ENCODE results near the gene PARN. TPM values are rescaled to one million over a fixed set of nuclear protein-coding genes. Genes with fewer than 3 reads are reported as not detected.

PARN gene
- total and polyA plus RNA-seq, 2 experiments from 2014 or later: 35.0 to 35.4 TPM

GRCh38 chr16:14501331-14502255 is 128.5 kb downstream of the PARN start:
- in situ Hi-C loops (cut with MboI): no loop called here
- Histone ChIP-seq H3F3A (ENCODE audit: insufficient read depth) (peaks cover 41% of the 10 kb centered on the region), H3K4me3 (peak overlapping the region; percentile 22), H3K27ac (peak overlapping the region; percentile 85), H3K27me3 (replicated peaks; ENCODE audit: insufficient read depth) (no peaks in the 10 kb centered on the region), H3K9ac (peak overlapping the region; percentile 57), H4K20me1 (ENCODE audit: insufficient read depth) (no peaks in the 10 kb centered on the region), H3K4me2 (ENCODE audit: unreplicated experiment) (peak overlapping the region; percentile 59), H3K9me3 (ENCODE audit: low read depth) (no peaks in the 10 kb centered on the region), H3K9me2 (ENCODE audit: insufficient read depth) (no peaks in the 10 kb centered on the region), H3K4me1 (ENCODE audit: insufficient read depth) (peaks cover 48% of the 10 kb centered on the region), H3K79me2 (ENCODE audit: insufficient read depth) (peaks cover 15% of the 10 kb centered on the region; the same call in 1 of the 2 replicates), H2AFZ (no peak overlapping the region), H3K36me3 (ENCODE audit: low read depth) (no peaks in the 10 kb centered on the region)
- peak; percentile 96 for DNase-seq
- no peak for TF ChIP-seq EZH2 (IDR thresholded peaks at IDR 0.05; ENCODE audit: insufficient read depth, poor library complexity, severe bottlenecking)
- no peak for TF ChIP-seq EZH2phosphoT487 (IDR thresholded peaks at IDR 0.05; ENCODE audit: insufficient read depth, low read depth)
- WGBS, 2 experiments (ENCODE audit: low coverage in 1 of 2, low lambda C conversion rate in 2 of 2, missing lambda C conversion rate in 2 of 2): 2% methylated on average over 9 of the region's 9 CpGs

- in situ Hi-C loops (cut with MboI): no loop called here
- Histone ChIP-seq H3K9ac (peak overlapping the region; percentile 23; the same call in 1 of the 2 replicates), H4K20me1 (ENCODE audit: insufficient read depth) (no peaks in the 10 kb centered on the region), H3K4me3 (no peak overlapping the region), H3K27ac (peak overlapping the region; percentile 85), H3K9me3 (ENCODE audit: low read depth) (no peaks in the 10 kb centered on the region), H3K9me2 (ENCODE audit: insufficient read depth) (no peaks in the 10 kb centered on the region), H3K4me1 (ENCODE audit: insufficient read depth) (peaks cover 41% of the 10 kb centered on the region), H3F3A (ENCODE audit: insufficient read depth) (peaks cover 34% of the 10 kb centered on the region), H2AFZ (no peak overlapping the region), H3K36me3 (ENCODE audit: low read depth) (no peaks in the 10 kb centered on the region), H3K79me2 (ENCODE audit: insufficient read depth) (peaks cover 15% of the 10 kb centered on the region; the same call in 1 of the 2 replicates), H3K27me3 (replicated peaks; ENCODE audit: insufficient read depth) (no peaks in the 10 kb centered on the region), H3K4me2 (ENCODE audit: unreplicated experiment) (peak overlapping the region; percentile 54)
- WGBS, 2 experiments (ENCODE audit: low coverage in 1 of 2, low lambda C conversion rate in 2 of 2, missing lambda C conversion rate in 2 of 2): 70 to 73% methylated on average over 2 of the region's 2 CpGs
- DNase-seq: peak; percentile 53
- no peak for TF ChIP-seq EZH2 (IDR thresholded peaks at IDR 0.05; ENCODE audit: insufficient read depth, poor library complexity, severe bottlenecking)
- TF ChIP-seq EZH2phosphoT487 (IDR thresholded peaks at IDR 0.05; ENCODE audit: insufficient read depth, low read depth): no peak
Observed at GRCh38 chr16:14500791-14501190, 129.3 kb downstream of the PARN start.

- DNase-seq: no peak
- Histone ChIP-seq H3K4me2 (ENCODE audit: unreplicated experiment) (no peak overlapping the region), H3K27ac (no peak overlapping the region), H4K20me1 (ENCODE audit: insufficient read depth) (no peaks in the 10 kb centered on the region), H3K9ac (no peak overlapping the region), H3K27me3 (replicated peaks; ENCODE audit: insufficient read depth) (no peaks in the 10 kb centered on the region), H3K9me2 (ENCODE audit: insufficient read depth) (no peaks in the 10 kb centered on the region), H2AFZ (no peak overlapping the region), H3F3A (ENCODE audit: insufficient read depth) (peaks cover 34% of the 10 kb centered on the region), H3K79me2 (ENCODE audit: insufficient read depth) (peaks cover 10% of the 10 kb centered on the region), H3K9me3 (ENCODE audit: low read depth) (no peaks in the 10 kb centered on the region), H3K4me1 (ENCODE audit: insufficient read depth) (peaks cover 33% of the 10 kb centered on the region), H3K4me3 (no peak overlapping the region), H3K36me3 (ENCODE audit: low read depth) (no peaks in the 10 kb centered on the region)
- in situ Hi-C loops (cut with MboI): no loop called here
- WGBS, 2 experiments (ENCODE audit: low coverage in 1 of 2, low lambda C conversion rate in 2 of 2, missing lambda C conversion rate in 2 of 2): 98 to 100% methylated on average over 3 of the region's 3 CpGs
- TF ChIP-seq EZH2 (IDR thresholded peaks at IDR 0.05; ENCODE audit: insufficient read depth, poor library complexity, severe bottlenecking) (no peak), EZH2phosphoT487 (IDR thresholded peaks at IDR 0.05; ENCODE audit: insufficient read depth, low read depth) (no peak)
Observed at GRCh38 chr16:14499110-14499509, 130.9 kb downstream of the PARN start.

- TF ChIP-seq EZH2phosphoT487 (IDR thresholded peaks at IDR 0.05; ENCODE audit: insufficient read depth, low read depth) (no peak), EZH2 (IDR thresholded peaks at IDR 0.05; ENCODE audit: insufficient read depth, poor library complexity, severe bottlenecking) (no peak)
- Histone ChIP-seq H3K36me3 (ENCODE audit: low read depth) (no peaks in the 10 kb centered on the region), H4K20me1 (ENCODE audit: insufficient read depth) (no peaks in the 10 kb centered on the region), H3K9ac (no peak overlapping the region), H3K9me2 (ENCODE audit: insufficient read depth) (no peaks in the 10 kb centered on the region), H3K27ac (no peak overlapping the region), H3K27me3 (replicated peaks; ENCODE audit: insufficient read depth) (no peaks in the 10 kb centered on the region), H3K4me3 (no peak overlapping the region), H3K4me2 (ENCODE audit: unreplicated experiment) (no peak overlapping the region), H3K9me3 (ENCODE audit: low read depth) (no peaks in the 10 kb centered on the region), H3F3A (ENCODE audit: insufficient read depth) (peaks cover 24% of the 10 kb centered on the region), H3K79me2 (ENCODE audit: insufficient read depth) (peaks cover 21% of the 10 kb centered on the region), H2AFZ (no peak overlapping the region), H3K4me1 (ENCODE audit: insufficient read depth) (peaks cover 21% of the 10 kb centered on the region)
- WGBS, 2 experiments (ENCODE audit: low coverage in 1 of 2, low lambda C conversion rate in 2 of 2, missing lambda C conversion rate in 2 of 2): 83% methylated on average over 7 of the region's 7 CpGs
- no peak for DNase-seq
- in situ Hi-C loops (cut with MboI): no loop called here
Observed at GRCh38 chr16:14497245-14498082, 132.6 kb downstream of the PARN start.
